Spleen (tissue), 7 donors: ENCODE measurements around the gene FRAS1.

Experiments used
- CTCF ChIP-seq, 11 experiments: fragments of 200-600 bp in 7 of 11; fragments of 450-650 bp in 4 of 11; sonication (generic) in 4 of 11; IDR thresholded peaks in 8 of 11; conservative IDR thresholded peaks in 3 of 11; 1 replicate in 7 of 11; 2 replicates in 4 of 11; pipeline versions ENCODE4 v1.4.0 to v1.8.0; 2016 to 2021; ENCODE audit warnings: antibody characterized with exemption in 11 of 11, inconsistent platforms in 4 of 11, mild to moderate bottlenecking in 1 of 11
- POLR2A ChIP-seq, 3 donors: fragments of 450-650 bp; IDR thresholded peaks; one replicate each; pipeline ENCODE4 v1.5.1; 2017; ENCODE audit warnings: antibody characterized with exemption in 3 of 3, mild to moderate bottlenecking in 1 of 3
- donor health status: DM: no; HTN: no; CAD: no; lungs with moderate emphysema.
- donor health status: DM: no; HTN: no; CAD: no.
- donor health status: DM: no; HTN: no; CAD: no.

GRCh38 chr4:78154972-78155590, 98.0 kb downstream of the FRAS1 start:
- TF ChIP-seq CTCF (IDR thresholded peaks at IDR 0.05 in 8 of 11, conservative IDR thresholded peaks at IDR 0.05 in 3 of 11), result no peak
- TF ChIP-seq POLR2A (IDR thresholded peaks at IDR 0.05), result no peak
